Osteoblast (primary cell): Measurements from ENCODE around the gene TJAP1. TPM values are rescaled to one million over a fixed set of nuclear protein-coding genes. Genes with fewer than 3 reads are reported as not detected.
"Not testable (repeated sequence)": the region's sequence is repeated elsewhere in the genome, so short reads cannot be mapped to it uniquely, and the experiment has no call there.

ENCODE experiments used
- DNase-seq: peaks from one replicate; pipeline ENCODE4 v3.0.0; 2011; ENCODE audit warnings: low spot score, mixed read lengths; ENCODE audit not compliant: insufficient read length; ENCODE audit errors: missing footprints
- H2AFZ ChIP-seq: 2 replicates; pipeline ENCODE4 v1.6.0; 2011; ENCODE audit warnings: mild to moderate bottlenecking, low read length
- H3K27ac ChIP-seq: 2 replicates; pipeline ENCODE4 v1.5.1; 2011; ENCODE audit warnings: mild to moderate bottlenecking, low read depth, low read length, moderate library complexity
- H3K27me3 ChIP-seq: 2 replicates; pipeline ENCODE4 v1.6.0; 2012; ENCODE audit warnings: mild to moderate bottlenecking, control low read depth, inconsistent platforms, low read length, moderate library complexity; ENCODE audit not compliant: insufficient read depth
- H3K36me3 ChIP-seq: 2 replicates; pipeline ENCODE4 v1.5.1; 2011; ENCODE audit warnings: mild to moderate bottlenecking, low read length, control low read depth, moderate library complexity; ENCODE audit not compliant: insufficient read depth
- H3K4me1 ChIP-seq: 2 replicates; pipeline ENCODE4 v1.5.1; 2011; ENCODE audit warnings: mild to moderate bottlenecking, low read length, control low read depth, moderate library complexity; ENCODE audit not compliant: insufficient read depth
- H3K4me2 ChIP-seq: 2 replicates; pipeline ENCODE4 v1.6.0; 2011; ENCODE audit warnings: mild to moderate bottlenecking, low read length; ENCODE audit not compliant: insufficient read depth
- H3K4me3 ChIP-seq: fragments of 200-600 bp; sonication (generic); 3 replicates; pipeline ENCODE4 v1.5.1; 2012; ENCODE audit warnings: mild to moderate bottlenecking, low read length, inconsistent platforms; ENCODE audit not compliant: insufficient read depth
- H3K79me2 ChIP-seq: 2 replicates; pipeline ENCODE4 v1.6.0; 2012; ENCODE audit warnings: mild to moderate bottlenecking, low read length, control low read depth, inconsistent platforms; ENCODE audit not compliant: insufficient read depth
- H3K9me3 ChIP-seq: 2 replicates; pipeline ENCODE4 v1.5.1; 2011; ENCODE audit warnings: low read depth, low read length, control low read depth
- H4K20me1 ChIP-seq: 2 replicates; pipeline ENCODE4 v1.6.0; 2012; ENCODE audit warnings: mild to moderate bottlenecking, low read length, control low read depth; ENCODE audit not compliant: insufficient read depth
- total RNA-seq: library from RNA; depleted of rRNA; stranded (reverse); fragments of >200 nt; gene quantifications from 2 replicates; pipeline ENCODE4 v1.2.3, GENCODE V29; 2012
- TF ChIP-seq, protein P1 (sequence below): IDR thresholded peaks from 2 replicates; pipeline ENCODE4 v1.5.1; 2011; ENCODE audit warnings: mild to moderate bottlenecking, low read depth, low read length, moderate library complexity; ENCODE audit errors: extremely low read depth

TJAP1 gene
- total RNA-seq, 1 donor, result 14.5 TPM

DNA sequence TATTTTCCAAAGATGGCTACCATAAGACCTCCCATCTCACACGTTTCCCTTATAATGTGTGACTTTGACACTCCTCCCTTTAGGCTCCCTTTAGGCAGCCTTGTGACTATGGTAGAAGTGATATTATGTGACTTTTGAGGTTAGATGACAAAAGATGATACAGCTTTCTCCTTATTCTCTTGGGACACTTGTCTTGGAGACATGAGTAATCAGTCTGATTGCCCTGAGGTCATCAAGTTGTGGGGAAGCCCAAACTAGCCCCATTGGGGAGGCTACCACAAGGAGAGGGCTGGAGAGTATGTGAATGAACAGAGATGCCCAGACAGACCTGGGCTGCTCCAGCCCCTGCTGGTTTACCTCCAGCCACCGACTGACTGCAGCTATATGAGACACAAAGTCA, 11.4 kb upstream of the TJAP1 start:
- H3K4me2 ChIP-seq, result no peak overlapping the region
- H2AFZ ChIP-seq, result no peak overlapping the region
- H3K27ac ChIP-seq, result no peak overlapping the region
- no peaks in the 10 kb centered on the region for H3K9me3 ChIP-seq
- no peaks in the 10 kb centered on the region for H4K20me1 ChIP-seq
- no peaks in the 10 kb centered on the region for H3K4me1 ChIP-seq
- no peaks in the 10 kb centered on the region for H3K36me3 ChIP-seq
- DNase-seq, result no peak
- H3K4me3 ChIP-seq, result no peak overlapping the region
- TF ChIP-seq, protein P1, sequence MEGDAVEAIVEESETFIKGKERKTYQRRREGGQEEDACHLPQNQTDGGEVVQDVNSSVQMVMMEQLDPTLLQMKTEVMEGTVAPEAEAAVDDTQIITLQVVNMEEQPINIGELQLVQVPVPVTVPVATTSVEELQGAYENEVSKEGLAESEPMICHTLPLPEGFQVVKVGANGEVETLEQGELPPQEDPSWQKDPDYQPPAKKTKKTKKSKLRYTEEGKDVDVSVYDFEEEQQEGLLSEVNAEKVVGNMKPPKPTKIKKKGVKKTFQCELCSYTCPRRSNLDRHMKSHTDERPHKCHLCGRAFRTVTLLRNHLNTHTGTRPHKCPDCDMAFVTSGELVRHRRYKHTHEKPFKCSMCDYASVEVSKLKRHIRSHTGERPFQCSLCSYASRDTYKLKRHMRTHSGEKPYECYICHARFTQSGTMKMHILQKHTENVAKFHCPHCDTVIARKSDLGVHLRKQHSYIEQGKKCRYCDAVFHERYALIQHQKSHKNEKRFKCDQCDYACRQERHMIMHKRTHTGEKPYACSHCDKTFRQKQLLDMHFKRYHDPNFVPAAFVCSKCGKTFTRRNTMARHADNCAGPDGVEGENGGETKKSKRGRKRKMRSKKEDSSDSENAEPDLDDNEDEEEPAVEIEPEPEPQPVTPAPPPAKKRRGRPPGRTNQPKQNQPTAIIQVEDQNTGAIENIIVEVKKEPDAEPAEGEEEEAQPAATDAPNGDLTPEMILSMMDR, result no peak
- H3K79me2 ChIP-seq, result no peaks in the 10 kb centered on the region
- peaks cover 11% of the 10 kb centered on the region for H3K27me3 ChIP-seq

DNA sequence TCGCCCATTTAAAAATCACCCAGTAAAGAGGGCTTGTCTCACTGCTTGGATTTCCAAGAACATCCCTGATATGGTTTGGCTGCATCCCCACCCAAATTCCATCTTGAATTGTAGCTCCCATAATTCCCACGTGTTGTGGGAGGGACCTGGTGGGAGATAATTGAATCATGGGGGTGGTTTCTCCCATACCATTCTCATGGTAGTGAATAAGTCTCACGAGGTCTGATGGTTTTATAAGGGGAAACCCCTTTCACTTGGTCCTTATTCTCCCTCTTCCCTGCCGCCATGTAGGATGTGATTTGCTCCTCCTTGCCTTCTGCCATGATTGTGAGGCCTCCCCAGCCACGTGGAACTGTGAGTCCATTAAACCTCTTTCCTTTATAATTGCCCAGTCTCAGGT, 10.1 kb upstream of the TJAP1 start:
- H3K27me3 ChIP-seq, H3K4me1 ChIP-seq, H3K79me2 ChIP-seq, DNase-seq, H3K36me3 ChIP-seq, H3K9me3 ChIP-seq, H2AFZ ChIP-seq, H3K27ac ChIP-seq, H3K4me3 ChIP-seq, H4K20me1 ChIP-seq, H3K4me2 ChIP-seq: not testable (repeated sequence)

DNA sequence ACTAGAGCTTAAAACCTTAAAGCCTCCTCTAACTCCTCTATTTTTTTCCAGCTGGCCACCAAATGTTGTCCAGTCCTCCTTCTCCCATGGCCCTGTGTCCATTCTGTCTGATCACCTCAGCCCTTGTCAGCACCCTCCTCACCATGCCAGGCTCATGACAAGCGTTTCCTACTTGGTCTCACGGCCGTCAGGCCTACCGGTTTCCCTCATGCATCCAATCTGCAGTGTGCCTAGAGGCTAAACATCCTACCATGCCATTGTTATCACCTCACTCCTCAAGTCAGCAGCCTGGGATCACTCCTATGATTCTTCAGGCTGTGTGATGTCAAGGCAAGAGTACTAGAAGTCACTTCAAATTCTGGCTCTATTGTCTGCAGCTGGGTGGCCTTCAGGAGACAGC, 9.6 kb upstream of the TJAP1 start:
- DNase-seq, result no peak
- Histone ChIP-seq H3K27ac (no peak overlapping the region), H3K4me2 (no peak overlapping the region), H3K9me3 (no peaks in the 10 kb centered on the region), H2AFZ (no peak overlapping the region), H3K27me3 (peaks cover 4% of the 10 kb centered on the region), H3K79me2 (no peaks in the 10 kb centered on the region), H3K4me3 (no peak overlapping the region), H3K4me1 (no peaks in the 10 kb centered on the region), H3K36me3 (no peaks in the 10 kb centered on the region), H4K20me1 (no peaks in the 10 kb centered on the region)
- TF ChIP-seq, protein P1, result no peak

DNA sequence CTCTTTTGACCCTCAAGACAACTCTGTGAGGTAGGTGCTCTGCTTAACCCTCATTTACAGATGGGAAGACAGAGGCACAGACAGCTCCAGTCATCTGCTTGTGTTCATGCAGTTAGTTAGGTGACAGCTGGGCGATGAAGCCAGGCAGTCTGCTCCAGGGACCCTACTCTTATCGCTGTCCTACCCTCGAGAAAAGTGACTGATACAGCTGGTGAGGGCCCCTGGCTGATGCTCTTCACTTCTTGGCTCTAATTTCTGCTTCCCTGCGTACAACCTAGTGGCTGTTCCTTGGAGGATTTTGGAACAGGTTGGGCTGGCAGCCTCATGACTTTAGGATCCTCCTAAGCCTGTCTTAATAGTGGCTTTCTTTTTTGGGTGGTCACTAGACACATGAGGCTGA, 9.1 kb upstream of the TJAP1 start:
- no peak overlapping the region for H3K27ac ChIP-seq
- H3K4me2 ChIP-seq, result no peak overlapping the region
- no peak overlapping the region for H2AFZ ChIP-seq
- H3K79me2 ChIP-seq, result no peaks in the 10 kb centered on the region
- no peaks in the 10 kb centered on the region for H4K20me1 ChIP-seq
- TF ChIP-seq, protein P1, result no peak
- no peak for DNase-seq
- no peaks in the 10 kb centered on the region for H3K9me3 ChIP-seq
- H3K4me1 ChIP-seq, result no peaks in the 10 kb centered on the region
- H3K36me3 ChIP-seq, result no peaks in the 10 kb centered on the region
- no peak overlapping the region for H3K4me3 ChIP-seq
- peaks cover under 1% of the 10 kb centered on the region for H3K27me3 ChIP-seq
